ENCODE results near the gene SLC51B.

The SLC51B gene

GRCh38 chr15:65056868-65057548 is 11.8 kb downstream of the SLC51B start:
- no peak for DNase-seq (ENCODE audit: low read depth)

GRCh38 chr15:65057549-65057940 is 12.4 kb downstream of the SLC51B start:
- no peak for DNase-seq (ENCODE audit: low read depth)
- in situ Hi-C loops (cut with HindIII; ENCODE audit: low sequenced_read_pairs), result no loop called here
- no peak overlapping the region for H3K4me3 ChIP-seq (ENCODE audit: low read depth, low read length)
- no peak for TF ChIP-seq CTCF (IDR thresholded peaks at IDR 0.05; ENCODE audit: low read depth, low read length, missing control alignments)

More at GRCh38 chr15:65056868-65057548, 11.8 kb downstream of the SLC51B start:
- no peak overlapping the region for H3K4me3 ChIP-seq (ENCODE audit: low read depth, low read length)
- TF ChIP-seq CTCF (IDR thresholded peaks at IDR 0.05; ENCODE audit: low read depth, low read length, missing control alignments), result no peak
- in situ Hi-C loops (cut with HindIII; ENCODE audit: low sequenced_read_pairs), result no loop called here

GRCh38 chr15:65058394-65059368 is 13.5 kb downstream of the SLC51B start:
- no peak for DNase-seq (ENCODE audit: low read depth)
- no peak for TF ChIP-seq CTCF (IDR thresholded peaks at IDR 0.05; ENCODE audit: low read depth, low read length, missing control alignments)
- H3K4me3 ChIP-seq (ENCODE audit: low read depth, low read length), result no peak overlapping the region
- in situ Hi-C loops (cut with HindIII; ENCODE audit: low sequenced_read_pairs), result no loop called here

- no peak for DNase-seq (ENCODE audit: low read depth)
- in situ Hi-C loops (cut with HindIII; ENCODE audit: low sequenced_read_pairs), result no loop called here
- no peak for TF ChIP-seq CTCF (IDR thresholded peaks at IDR 0.05; ENCODE audit: low read depth, low read length, missing control alignments)
- no peak overlapping the region for H3K4me3 ChIP-seq (ENCODE audit: low read depth, low read length)
Observed at GRCh38 chr15:65059369-65059750, 14.2 kb downstream of the SLC51B start.

GRCh38 chr15:65059931-65060596 is 14.9 kb downstream of the SLC51B start:
- TF ChIP-seq CTCF (IDR thresholded peaks at IDR 0.05; ENCODE audit: low read depth, low read length, missing control alignments), result no peak
- in situ Hi-C loops (cut with HindIII; ENCODE audit: low sequenced_read_pairs), result no loop called here
- DNase-seq (ENCODE audit: low read depth), result no peak
- H3K4me3 ChIP-seq (ENCODE audit: low read depth, low read length), result no peak overlapping the region

GRCh38 chr15:65060641-65061397 is 15.6 kb downstream of the SLC51B start:
- no peak for DNase-seq (ENCODE audit: low read depth)
- in situ Hi-C loops (cut with HindIII; ENCODE audit: low sequenced_read_pairs), result no loop called here
- no peak for TF ChIP-seq CTCF (IDR thresholded peaks at IDR 0.05; ENCODE audit: low read depth, low read length, missing control alignments)
- no peak overlapping the region for H3K4me3 ChIP-seq (ENCODE audit: low read depth, low read length)
